ENCODE data around the gene PTGDS. TPM values are rescaled to one million over a fixed set of nuclear protein-coding genes. Genes with fewer than 3 reads are reported as not detected.
A peak's percentile ranks its signal among the peaks of the same experiment; 100 is the strongest.

Gene PTGDS
- total RNA-seq, 2 experiments from 2014 or later, result 1.2 to 1.4 TPM

DNA sequence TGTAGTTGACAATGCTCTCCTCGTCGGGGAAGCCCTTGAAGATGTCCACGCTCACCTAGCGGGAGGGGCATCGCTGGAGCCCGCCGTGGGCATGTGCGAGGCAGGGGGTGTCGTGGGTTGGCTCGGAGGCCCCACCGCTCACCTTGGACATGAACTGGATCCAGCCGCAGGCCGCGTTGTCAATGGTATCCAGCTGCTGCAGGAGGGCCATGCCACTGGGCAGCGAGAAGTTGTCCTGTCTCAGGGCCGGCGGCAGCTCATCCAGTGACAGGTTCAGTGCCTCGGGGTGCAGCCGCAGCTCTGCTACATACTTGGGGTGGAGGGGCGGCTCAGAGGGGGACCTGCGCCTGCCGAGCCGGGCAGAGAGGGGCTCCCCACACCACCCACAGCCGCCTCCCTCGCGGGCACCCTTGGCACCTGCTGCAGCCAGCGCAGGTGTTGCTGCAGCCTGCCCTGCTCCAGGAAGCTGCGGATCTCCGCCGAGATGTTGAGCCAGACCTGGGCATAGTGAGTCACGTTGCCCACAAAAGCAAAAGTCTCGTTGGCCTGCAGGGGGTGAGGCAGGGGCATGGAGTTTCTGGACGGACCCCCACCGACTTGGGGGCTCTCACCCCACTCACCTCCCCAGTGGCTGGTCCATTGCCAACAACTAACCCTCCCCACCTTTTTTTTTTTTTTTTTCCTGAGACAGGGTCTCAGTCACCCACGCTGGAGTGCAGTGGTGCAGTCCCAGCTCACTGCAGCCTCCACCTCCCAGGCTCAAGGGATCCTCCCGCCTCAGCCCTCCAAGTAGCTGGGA lies 41.7 kb downstream of the PTGDS start:
- Mint-ChIP-seq H3K27ac (no peak overlapping the region), H3K27me3 (ENCODE audit: low read depth) (no peaks in the 10 kb centered on the region)
- POLR2A ChIA-PET, result interaction anchor here (0.9 kb wide), 1 partner anchor 222 kb away, joined by 3 read pairs; the partner anchor contains the start of gene TUBB4B

DNA sequence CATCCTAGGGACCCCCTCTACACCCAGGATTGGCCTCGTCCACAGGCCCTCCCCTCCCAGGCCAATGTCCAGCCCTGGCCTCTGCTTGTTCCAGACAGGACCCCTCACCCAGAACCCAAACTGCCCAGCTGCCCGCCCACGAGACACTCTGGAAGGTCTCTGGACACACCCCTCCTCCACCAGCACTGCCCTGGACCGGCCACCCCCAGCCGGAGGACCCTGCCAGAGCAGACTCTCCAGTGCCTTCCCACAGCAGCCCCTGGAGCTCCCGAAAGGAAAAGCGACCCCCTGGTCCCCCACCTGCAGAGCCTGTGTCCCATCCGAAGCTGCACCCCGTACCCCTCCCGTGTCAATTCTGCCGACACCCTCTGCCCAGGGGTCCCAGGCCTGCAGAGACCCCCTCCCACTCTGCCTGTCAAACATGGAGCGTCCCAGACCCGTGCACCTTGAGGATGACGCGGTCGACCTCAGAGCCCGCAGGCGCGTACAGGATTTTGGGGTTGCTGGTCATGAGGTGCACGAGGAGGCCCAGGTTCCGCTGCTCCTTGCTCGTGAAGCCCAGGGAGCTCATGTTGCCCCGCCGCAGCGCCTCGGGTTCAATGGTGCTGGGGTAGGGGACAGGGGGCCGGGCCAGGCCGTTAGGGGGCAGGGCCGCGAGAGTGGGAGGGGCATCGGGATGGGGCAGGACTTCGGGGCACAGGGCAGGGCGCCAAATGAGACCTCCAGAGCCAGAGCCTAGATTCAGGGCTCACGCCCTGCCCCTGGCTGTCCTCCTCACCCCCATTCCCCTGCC lies 42.8 kb downstream of the PTGDS start:
- Mint-ChIP-seq H3K9me3 (ENCODE audit: insufficient read depth) (no peaks in the 10 kb centered on the region), H3K27me3 (ENCODE audit: low read depth) (no peaks in the 10 kb centered on the region), H3K4me3 (no peak overlapping the region), H3K4me1 (ENCODE audit: low read depth) (peaks cover 23% of the 10 kb centered on the region), H3K27ac (peak overlapping the region; percentile 34), H3K36me3 (ENCODE audit: low read depth) (peaks cover 11% of the 10 kb centered on the region)
- ATAC-seq (no peak), DNase-seq (no peak)
- CTCF ChIA-PET, result interaction anchor here (1.3 to 4.1 kb wide), 2 partner anchors 9 to 27 kb away, joined by 3 to 18 read pairs; partner anchors contain the start of gene PAXX
- POLR2A ChIA-PET, result interaction anchor here (0.7 to 0.9 kb wide), 2 partner anchors 49 to 221 kb away, joined by 3 read pairs; partner anchors contain the start of gene TUBB4B

More for the DNA sequence above, 41.7 kb downstream of the PTGDS start:
- CTCF ChIA-PET, result interaction anchor here (4.1 kb wide), 1 partner anchor 10 kb away, joined by 18 read pairs; no protein-coding TSS in a partner anchor
- H3K9me3 Mint-ChIP-seq (ENCODE audit: insufficient read depth), result no peaks in the 10 kb centered on the region
- peaks cover 12% of the 10 kb centered on the region for H3K4me1 Mint-ChIP-seq (ENCODE audit: low read depth)
- H3K4me3 Mint-ChIP-seq, result no peak overlapping the region
- peaks cover 18% of the 10 kb centered on the region for H3K36me3 Mint-ChIP-seq (ENCODE audit: low read depth)
- DNase-seq, result no peak
- no peak for ATAC-seq

DNA sequence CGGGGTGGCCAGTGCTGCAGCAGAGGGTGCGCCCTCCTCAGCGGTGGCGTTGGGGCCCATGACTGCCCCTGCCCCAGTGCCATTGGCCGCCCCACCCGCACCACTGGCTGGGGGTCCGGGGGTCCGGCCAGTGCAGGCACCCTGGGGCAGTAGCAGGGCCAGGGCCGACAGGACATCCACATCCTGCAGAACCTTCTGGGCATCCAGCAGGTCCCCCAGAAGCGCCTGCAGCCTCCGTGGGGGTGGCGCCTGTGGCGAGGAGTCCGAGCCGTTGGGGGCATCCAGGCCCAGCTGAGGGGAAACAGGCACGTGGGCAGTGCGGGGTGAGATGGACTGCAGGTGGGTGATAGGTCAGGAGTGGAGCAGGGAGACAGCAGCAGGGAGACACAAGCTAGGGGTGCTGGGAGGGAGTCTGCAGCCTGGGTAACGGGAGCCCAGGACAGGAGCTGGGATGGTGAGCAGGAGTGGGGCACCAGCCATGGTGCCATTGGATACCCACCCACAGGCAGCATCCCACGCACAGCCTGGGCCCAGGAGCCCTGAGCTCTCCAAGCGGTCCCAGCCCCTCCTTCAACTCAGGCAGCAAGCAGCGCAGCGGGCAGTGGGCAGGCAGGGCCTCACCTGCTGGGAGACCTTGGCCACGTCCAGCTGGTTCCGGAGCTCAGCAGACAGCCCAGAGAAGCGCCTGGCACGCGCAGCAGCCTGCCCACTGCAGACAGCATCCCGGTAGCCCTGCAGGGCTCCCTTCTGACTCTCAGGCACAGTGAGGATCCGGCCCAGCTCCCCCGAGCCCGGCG lies 43.7 kb downstream of the PTGDS start:
- Mint-ChIP-seq H3K27ac (no peak overlapping the region), H3K9me3 (ENCODE audit: insufficient read depth) (no peaks in the 10 kb centered on the region), H3K4me3 (no peak overlapping the region), H3K4me1 (ENCODE audit: low read depth) (peaks cover 23% of the 10 kb centered on the region), H3K27me3 (ENCODE audit: low read depth) (no peaks in the 10 kb centered on the region), H3K36me3 (ENCODE audit: low read depth) (peaks cover 10% of the 10 kb centered on the region)
- ChIA-PET CTCF (interaction anchor here (1.3 to 4.1 kb wide), 3 partner anchors 8 to 28 kb away, joined by 3 to 18 read pairs (median 4); partner anchors contain the start of gene PAXX), POLR2A (interaction anchor here (0.7 kb wide), 1 partner anchor 49 kb away, joined by 3 read pairs; no protein-coding TSS in a partner anchor)
- ATAC-seq (no peak), DNase-seq (no peak)

DNA sequence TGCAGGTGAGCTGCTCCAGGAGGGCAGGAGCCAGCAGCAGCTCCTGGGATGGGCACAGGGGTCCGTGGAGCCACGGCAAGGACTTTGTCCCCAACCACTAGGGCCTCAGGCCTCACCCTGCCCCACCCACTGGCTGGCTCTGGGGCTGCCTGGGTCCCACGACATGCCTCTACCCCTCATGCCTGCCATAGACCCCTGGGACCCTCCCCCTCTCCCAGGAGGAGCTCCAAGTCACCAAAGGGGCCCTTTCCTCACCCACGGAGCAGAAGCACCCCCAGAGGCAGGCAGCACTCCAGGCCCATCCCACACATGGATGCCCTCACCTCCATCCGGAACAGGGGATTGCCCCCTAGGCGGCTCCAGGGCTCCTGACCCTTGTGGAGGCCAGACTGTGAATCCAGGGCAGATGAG lies 44.3 kb downstream of the PTGDS start:
- DNase-seq (no peak), ATAC-seq (no peak)
- Mint-ChIP-seq H3K36me3 (ENCODE audit: low read depth) (peaks cover 10% of the 10 kb centered on the region), H3K4me3 (no peak overlapping the region), H3K4me1 (ENCODE audit: low read depth) (peaks cover 25% of the 10 kb centered on the region), H3K27ac (no peak overlapping the region), H3K27me3 (ENCODE audit: low read depth) (no peaks in the 10 kb centered on the region), H3K9me3 (ENCODE audit: insufficient read depth) (no peaks in the 10 kb centered on the region)
- CTCF ChIA-PET, result interaction anchor here (1.4 to 4.1 kb wide), 2 partner anchors 8 to 13 kb away, joined by 4 to 18 read pairs; no protein-coding TSS in a partner anchor
- POLR2A ChIA-PET, result interaction anchor here (0.7 kb wide), 1 partner anchor 13 kb away, joined by 3 read pairs; no protein-coding TSS in a partner anchor

DNA sequence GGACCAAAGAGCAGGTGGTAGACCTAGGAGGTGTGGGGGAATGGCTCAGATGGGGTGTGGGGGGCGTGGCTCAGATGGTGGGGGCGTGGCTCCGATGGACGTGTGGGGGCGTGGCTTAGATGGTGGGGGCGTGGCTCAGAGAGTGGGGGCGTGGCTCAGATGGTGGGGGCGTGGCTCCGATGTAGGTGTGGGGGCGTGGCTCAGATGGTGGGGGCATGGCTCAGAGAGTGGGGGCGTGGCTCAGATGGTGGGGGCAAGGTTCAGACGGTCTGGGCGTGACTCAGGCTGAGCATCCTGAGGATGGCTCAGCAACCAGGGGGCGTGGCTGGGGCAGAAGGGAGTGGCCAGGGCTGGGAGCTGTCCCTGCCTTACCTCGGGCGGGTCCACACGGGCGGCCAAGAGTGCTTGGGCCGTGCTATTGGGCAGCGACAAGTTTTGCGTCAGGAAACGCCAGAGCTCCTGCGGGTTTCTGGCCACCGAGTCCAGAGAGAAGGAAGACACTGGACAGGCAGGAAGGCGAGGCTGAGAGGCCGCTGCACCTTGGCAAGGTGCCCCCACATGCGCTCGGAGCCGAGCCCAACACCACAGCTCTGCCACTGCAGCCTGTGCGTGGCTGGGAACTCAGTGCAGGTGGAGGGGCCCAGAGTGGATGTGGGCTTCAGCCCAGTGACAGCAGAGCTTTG lies 44.8 kb downstream of the PTGDS start:
- Mint-ChIP-seq H3K27ac (peak overlapping the region; percentile 36), H3K36me3 (ENCODE audit: low read depth) (peaks cover 6% of the 10 kb centered on the region), H3K4me3 (no peak overlapping the region), H3K4me1 (ENCODE audit: low read depth) (peaks cover 28% of the 10 kb centered on the region), H3K9me3 (ENCODE audit: insufficient read depth) (no peaks in the 10 kb centered on the region), H3K27me3 (ENCODE audit: low read depth) (peaks cover under 1% of the 10 kb centered on the region)
- ChIA-PET CTCF (interaction anchor here (1.4 kb wide), 1 partner anchor 13 kb away, joined by 4 read pairs; no protein-coding TSS in a partner anchor), POLR2A (interaction anchor here (0.7 kb wide), 1 partner anchor 13 kb away, joined by 3 read pairs; no protein-coding TSS in a partner anchor)
- DNase-seq (peak; percentile 83), ATAC-seq (peak; percentile 80)

DNA sequence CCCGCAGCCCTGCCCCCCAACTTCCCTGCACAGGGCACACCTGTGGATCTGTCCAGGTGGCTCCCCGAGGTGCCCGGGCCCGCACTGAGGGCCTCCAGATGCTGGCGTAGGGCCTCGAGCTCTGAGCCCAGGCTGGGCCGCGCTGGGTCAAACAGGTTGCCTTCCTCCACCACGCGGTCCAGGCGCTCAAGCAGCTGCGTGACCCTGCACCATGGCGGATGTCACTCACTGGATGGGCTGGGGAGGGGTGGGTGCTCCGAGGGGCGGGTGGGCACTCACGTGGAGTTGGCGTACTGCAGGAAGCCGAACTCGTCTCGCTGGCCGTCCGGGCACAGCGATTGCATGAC lies 45.3 kb downstream of the PTGDS start:
- no peak for ATAC-seq
- no peak overlapping the region for H3K27ac Mint-ChIP-seq
- peaks cover 6% of the 10 kb centered on the region for H3K36me3 Mint-ChIP-seq (ENCODE audit: low read depth)
- ChIA-PET POLR2A (no interaction called here), CTCF (no interaction called here)
- H3K4me1 Mint-ChIP-seq (ENCODE audit: low read depth), result peaks cover 31% of the 10 kb centered on the region
- no peak overlapping the region for H3K4me3 Mint-ChIP-seq
- no peak for DNase-seq
- no peaks in the 10 kb centered on the region for H3K9me3 Mint-ChIP-seq (ENCODE audit: insufficient read depth)
- peaks cover 2% of the 10 kb centered on the region for H3K27me3 Mint-ChIP-seq (ENCODE audit: low read depth)

DNA sequence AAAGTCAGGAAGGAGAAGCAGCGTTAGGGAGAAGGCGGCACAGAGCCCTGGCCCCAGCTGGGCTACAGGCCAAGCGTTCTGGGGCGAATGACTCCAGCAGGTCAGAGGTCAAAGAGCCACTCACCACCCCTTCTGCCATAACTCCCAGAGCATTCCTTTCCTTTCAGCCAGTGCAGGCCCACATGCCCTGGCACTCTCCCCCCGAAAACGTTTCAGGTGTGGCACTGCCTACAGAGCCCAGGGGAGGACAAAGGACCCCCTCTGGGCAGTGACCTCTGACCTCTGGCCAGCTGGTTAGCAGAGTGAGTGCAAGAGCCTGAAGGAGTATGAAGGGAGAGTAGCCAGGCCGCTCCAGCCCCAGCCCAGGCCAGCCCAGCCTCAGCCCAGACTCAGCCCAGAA lies 45.9 kb downstream of the PTGDS start:
- Mint-ChIP-seq H3K4me1 (ENCODE audit: low read depth) (peaks cover 31% of the 10 kb centered on the region), H3K4me3 (no peak overlapping the region), H3K36me3 (ENCODE audit: low read depth) (peaks cover 6% of the 10 kb centered on the region), H3K27me3 (ENCODE audit: low read depth) (peaks cover 2% of the 10 kb centered on the region), H3K27ac (no peak overlapping the region), H3K9me3 (ENCODE audit: insufficient read depth) (no peaks in the 10 kb centered on the region)
- CTCF ChIA-PET, result interaction anchor here (4.5 kb wide), 1 partner anchor 12 kb away, joined by 34 read pairs; no protein-coding TSS in a partner anchor
- DNase-seq, result no peak
- no peak for ATAC-seq
- POLR2A ChIA-PET, result no interaction called here

DNA sequence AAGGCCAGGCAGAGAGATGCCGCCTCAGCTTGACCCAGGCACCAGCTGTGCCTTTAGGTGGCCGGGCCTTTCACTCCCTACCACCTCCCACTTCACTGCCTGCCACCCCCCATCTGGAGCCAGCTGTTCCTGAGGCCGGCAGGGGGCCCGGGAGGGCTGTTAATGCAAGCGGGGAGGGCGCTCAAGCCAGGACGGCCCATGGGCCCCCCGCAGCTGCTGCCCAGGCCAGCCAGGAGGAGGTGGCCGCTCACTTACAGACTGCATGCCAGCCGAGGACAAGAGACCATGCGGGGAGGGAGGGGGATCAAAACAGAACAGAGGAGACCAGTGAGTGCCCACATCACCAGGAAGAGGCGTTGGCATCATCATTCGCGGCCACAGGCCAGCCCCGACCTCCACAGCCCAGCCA lies 46.3 kb downstream of the PTGDS start:
- POLR2A ChIA-PET, result no interaction called here
- Mint-ChIP-seq H3K4me3 (no peak overlapping the region), H3K27ac (no peak overlapping the region), H3K9me3 (ENCODE audit: insufficient read depth) (no peaks in the 10 kb centered on the region), H3K36me3 (ENCODE audit: low read depth) (peaks cover 6% of the 10 kb centered on the region), H3K4me1 (ENCODE audit: low read depth) (peaks cover 32% of the 10 kb centered on the region), H3K27me3 (ENCODE audit: low read depth) (peaks cover 2% of the 10 kb centered on the region)
- ATAC-seq (no peak), DNase-seq (no peak)
- CTCF ChIA-PET, result interaction anchor here (4.5 kb wide), 1 partner anchor 12 kb away, joined by 34 read pairs; no protein-coding TSS in a partner anchor

DNA sequence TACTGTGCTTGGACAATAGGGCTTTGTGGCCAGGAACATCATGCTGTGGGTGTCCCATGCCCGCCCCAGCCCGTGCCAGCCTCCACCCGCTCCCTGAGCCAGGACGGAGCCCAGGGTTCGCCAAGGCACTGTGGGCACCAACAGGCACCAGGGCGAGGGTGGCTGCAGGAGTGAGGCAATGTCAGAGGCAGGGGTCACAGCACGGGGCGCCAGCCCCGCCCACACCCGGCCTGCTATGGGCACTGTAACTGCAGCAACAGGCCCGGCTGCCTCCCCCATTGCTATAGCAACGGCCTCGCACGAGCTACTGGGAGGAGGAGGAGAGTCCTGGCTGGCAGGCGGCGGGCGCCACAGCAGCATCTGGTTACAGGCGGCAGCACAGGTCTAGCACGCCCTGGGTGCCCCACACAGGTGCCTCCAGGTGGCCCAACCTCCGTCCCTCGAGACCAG lies 48.2 kb downstream of the PTGDS start:
- Mint-ChIP-seq H3K27ac (no peak overlapping the region), H3K36me3 (ENCODE audit: low read depth) (peaks cover 2% of the 10 kb centered on the region), H3K4me3 (no peak overlapping the region), H3K4me1 (ENCODE audit: low read depth) (peaks cover 47% of the 10 kb centered on the region), H3K27me3 (ENCODE audit: low read depth) (peaks cover 2% of the 10 kb centered on the region), H3K9me3 (ENCODE audit: insufficient read depth) (no peaks in the 10 kb centered on the region)
- no peak for DNase-seq
- ATAC-seq, result no peak
- POLR2A ChIA-PET, result interaction anchor here (0.5 to 0.8 kb wide), 3 partner anchors 37 to 198 kb away, joined by 3 read pairs; no protein-coding TSS in a partner anchor
- CTCF ChIA-PET, result interaction anchor here (1.0 to 4.5 kb wide), 6 partner anchors 10 to 78 kb away, joined by 3 to 34 read pairs (median 4); partner anchors contain the start of gene NPDC1

DNA sequence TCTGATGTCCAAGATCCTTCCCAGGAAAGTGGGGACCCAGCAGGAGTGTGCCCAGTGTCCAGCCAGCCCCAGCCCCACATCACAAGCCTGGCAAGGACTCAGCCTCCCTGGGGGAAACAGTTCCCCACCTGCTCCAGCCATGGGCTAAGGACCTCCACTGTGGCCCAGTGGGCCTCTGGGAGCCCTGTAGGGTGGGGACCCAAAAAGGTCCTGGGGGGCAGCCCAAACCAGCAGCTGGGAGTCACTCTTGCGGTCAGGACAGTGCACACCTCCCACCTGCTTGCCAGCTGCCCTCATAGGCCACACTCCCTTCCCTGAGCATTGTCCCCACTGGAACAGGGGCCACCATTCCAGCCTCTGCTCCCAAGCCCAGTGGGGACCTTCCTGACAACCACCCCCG lies 49.1 kb downstream of the PTGDS start:
- H3K9me3 Mint-ChIP-seq (ENCODE audit: insufficient read depth), result no peaks in the 10 kb centered on the region
- peaks cover 2% of the 10 kb centered on the region for H3K36me3 Mint-ChIP-seq (ENCODE audit: low read depth)
- DNase-seq (no peak), ATAC-seq (no peak)
- peaks cover 54% of the 10 kb centered on the region for H3K4me1 Mint-ChIP-seq (ENCODE audit: low read depth)
- CTCF ChIA-PET, result interaction anchor here (1.0 to 4.5 kb wide), 6 partner anchors 9 to 78 kb away, joined by 3 to 34 read pairs (median 4); partner anchors contain the start of genes CLIC3 and NPDC1
- H3K27me3 Mint-ChIP-seq (ENCODE audit: low read depth), result peaks cover 2% of the 10 kb centered on the region
- peak overlapping the region; percentile 78 for H3K4me3 Mint-ChIP-seq
- H3K27ac Mint-ChIP-seq, result no peak overlapping the region
- POLR2A ChIA-PET, result interaction anchor here (0.8 to 0.9 kb wide), 2 partner anchors 38 to 77 kb away, joined by 3 to 4 read pairs; no protein-coding TSS in a partner anchor

Data from activated CD8-positive, alpha-beta T cell treated with anti-CD3 and anti-CD28 coated beads, Interleukin-2, amount 10 ng/mL, durations not matched to agents 7 days and 5 days (primary cell).